Peyer's patch (tissue), 4 donors: ENCODE results near the gene OR52E6. TPM values are rescaled to one million over a fixed set of nuclear protein-coding genes. Genes with fewer than 3 reads are reported as not detected.

Source experiments
- DNase-seq, 3 donors: peaks; one replicate each; pipeline ENCODE4 v3.0.0-alpha.2; 2017 to 2019
- H3K27ac ChIP-seq, 4 donors: fragments of 200-600 bp; sonication (generic); one replicate each; pipeline ENCODE4 v1.5.1; 2016 to 2019
- H3K27me3 ChIP-seq, 2 donors: fragments of 200-600 bp; sonication (generic); one replicate each; pipeline ENCODE4 v1.5.1; 2019
- H3K36me3 ChIP-seq, 3 donors: fragments of 200-600 bp; sonication (generic); one replicate each; pipeline ENCODE4 v1.5.1; 2016 to 2019
- H3K4me1 ChIP-seq, 4 donors: fragments of 200-600 bp; sonication (generic); one replicate each; pipeline ENCODE4 v1.5.1; 2016 to 2019
- H3K4me3 ChIP-seq, 4 donors: fragments of 200-600 bp; sonication (generic); 1 replicate in 3 of 4; 2 replicates in 1 of 4; pipeline ENCODE4 v1.5.1; 2016 to 2019; ENCODE audit warnings: mild to moderate bottlenecking in 1 of 4
- H3K9me3 ChIP-seq, 4 donors: fragments of 200-600 bp; sonication (generic); one replicate each; pipeline ENCODE4 v1.5.1; 2016 to 2019; ENCODE audit warnings: mild to moderate bottlenecking in 1 of 4
- CTCF ChIP-seq, 6 experiments: fragments of 450-650 bp in 4 of 6; fragments of 200-600 bp in 2 of 6; sonication (generic) in 1 of 6; IDR thresholded peaks; one replicate each; pipeline ENCODE4 v1.5.1; 2017 to 2019; ENCODE audit warnings: antibody characterized with exemption in 6 of 6, mild to moderate bottlenecking in 3 of 6, moderate library complexity in 1 of 6
- POLR2A ChIP-seq, 2 donors: fragments of 450-650 bp; IDR thresholded peaks; one replicate each; pipeline ENCODE4 v1.5.1; 2017; ENCODE audit warnings: antibody characterized with exemption in 2 of 2, mild to moderate bottlenecking in 2 of 2, moderate library complexity in 2 of 2
- total RNA-seq, 4 donors: library from RNA; depleted of rRNA; stranded (reverse); fragments of >200 nt; gene quantifications; one replicate each; pipeline ENCODE4 v1.1.0, GENCODE V29; 2016

OR52E6 gene
- total RNA-seq, 4 donors from 2014 or later = not detected

- no peak overlapping the region for H3K4me3 ChIP-seq
- H3K36me3 ChIP-seq = no peaks in the 10 kb centered on the region
- DNase-seq = no peak
- no peaks in the 10 kb centered on the region for H3K9me3 ChIP-seq
- TF ChIP-seq POLR2A (IDR thresholded peaks at IDR 0.05) = no peak
- no peak for TF ChIP-seq CTCF (IDR thresholded peaks at IDR 0.05)
- H3K27me3 ChIP-seq = no peaks in the 10 kb centered on the region
- H3K4me1 ChIP-seq = no peaks in the 10 kb centered on the region
- no peak overlapping the region for H3K27ac ChIP-seq
Observed at GRCh38 chr11:5809905-5810795, 31.5 kb downstream of the OR52E6 start.

- Histone ChIP-seq H3K27ac (no peak overlapping the region), H3K27me3 (no peaks in the 10 kb centered on the region), H3K4me1 (no peaks in the 10 kb centered on the region), H3K4me3 (peak overlapping the region; percentile 20 to 53 (median 41)), H3K36me3 (no peaks in the 10 kb centered on the region), H3K9me3 (no peaks in the 10 kb centered on the region)
- TF ChIP-seq POLR2A (IDR thresholded peaks at IDR 0.05) = no peak
- TF ChIP-seq CTCF (IDR thresholded peaks at IDR 0.05) = no peak
- no peak for DNase-seq
Observed at GRCh38 chr11:5809122-5809519, 32.6 kb downstream of the OR52E6 start.

- no peaks in the 10 kb centered on the region for H3K4me1 ChIP-seq
- H3K4me3 ChIP-seq = peak within 1 kb of the TSS; percentile 20 to 53 (median 41)
- peak; percentile 54 to 88 (median 77) for DNase-seq
- TF ChIP-seq POLR2A (IDR thresholded peaks at IDR 0.05) (no peak), CTCF (IDR thresholded peaks at IDR 0.05) (peak; percentile 52 to 85 (median 78))
- no peak within 1 kb of the TSS for H3K27ac ChIP-seq
- no peaks in the 10 kb centered on the region for H3K9me3 ChIP-seq
- H3K36me3 ChIP-seq = no peaks in the 10 kb centered on the region
- H3K27me3 ChIP-seq = no peaks in the 10 kb centered on the region
Observed at GRCh38 chr11:5808500-5809121, 33.1 kb downstream of the OR52E6 start, which contains the start of gene OR52N2. OR52N2 (plus strand) TSS chr11:5808924; CDS start chr11:5820336, 11,412 bp downstream.

- no peak overlapping the region for H3K27ac ChIP-seq
- no peak for DNase-seq
- no peak overlapping the region for H3K4me3 ChIP-seq
- no peaks in the 10 kb centered on the region for H3K27me3 ChIP-seq
- no peaks in the 10 kb centered on the region for H3K4me1 ChIP-seq
- H3K36me3 ChIP-seq = no peaks in the 10 kb centered on the region
- no peaks in the 10 kb centered on the region for H3K9me3 ChIP-seq
- TF ChIP-seq CTCF (IDR thresholded peaks at IDR 0.05) (no peak), POLR2A (IDR thresholded peaks at IDR 0.05) (no peak)
Observed at GRCh38 chr11:5807580-5807979, 34.1 kb downstream of the OR52E6 start.

- no peak for DNase-seq
- H3K4me3 ChIP-seq = no peak overlapping the region
- no peak overlapping the region for H3K27ac ChIP-seq
- no peaks in the 10 kb centered on the region for H3K4me1 ChIP-seq
- no peaks in the 10 kb centered on the region for H3K9me3 ChIP-seq
- H3K27me3 ChIP-seq = no peaks in the 10 kb centered on the region
- H3K36me3 ChIP-seq = no peaks in the 10 kb centered on the region
- no peak for TF ChIP-seq POLR2A (IDR thresholded peaks at IDR 0.05)
- no peak for TF ChIP-seq CTCF (IDR thresholded peaks at IDR 0.05)
Observed at GRCh38 chr11:5803982-5804381, 37.7 kb downstream of the OR52E6 start.
